Measurements from ENCODE around the gene RFX3. TPM values are rescaled to one million over a fixed set of nuclear protein-coding genes. Genes with fewer than 3 reads are reported as not detected.

Gene RFX3
- total and polyA plus RNA-seq, 2 donors from 2014 or later, result 1.6 to 17.8 TPM

DNA sequence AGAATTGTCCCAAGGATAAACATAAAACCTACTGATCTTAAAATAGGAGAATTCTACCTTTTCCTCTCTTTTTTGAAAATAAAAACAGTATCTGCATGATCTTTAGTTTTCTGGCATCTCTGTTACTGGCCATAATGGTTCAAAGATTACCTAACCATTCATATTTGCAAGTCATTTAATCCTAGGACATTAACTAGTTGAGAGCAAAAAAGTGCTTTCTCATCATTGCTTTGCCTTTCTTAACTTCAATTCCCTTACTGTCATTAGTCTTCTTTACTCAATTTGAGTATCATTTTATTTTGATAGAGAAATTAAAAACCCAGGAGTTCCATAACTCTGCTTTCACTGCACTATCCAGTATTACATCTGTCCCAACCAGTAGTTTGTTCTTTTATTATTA lies 68.6 kb downstream of the RFX3 start:
- TF ChIP-seq, protein P1, sequence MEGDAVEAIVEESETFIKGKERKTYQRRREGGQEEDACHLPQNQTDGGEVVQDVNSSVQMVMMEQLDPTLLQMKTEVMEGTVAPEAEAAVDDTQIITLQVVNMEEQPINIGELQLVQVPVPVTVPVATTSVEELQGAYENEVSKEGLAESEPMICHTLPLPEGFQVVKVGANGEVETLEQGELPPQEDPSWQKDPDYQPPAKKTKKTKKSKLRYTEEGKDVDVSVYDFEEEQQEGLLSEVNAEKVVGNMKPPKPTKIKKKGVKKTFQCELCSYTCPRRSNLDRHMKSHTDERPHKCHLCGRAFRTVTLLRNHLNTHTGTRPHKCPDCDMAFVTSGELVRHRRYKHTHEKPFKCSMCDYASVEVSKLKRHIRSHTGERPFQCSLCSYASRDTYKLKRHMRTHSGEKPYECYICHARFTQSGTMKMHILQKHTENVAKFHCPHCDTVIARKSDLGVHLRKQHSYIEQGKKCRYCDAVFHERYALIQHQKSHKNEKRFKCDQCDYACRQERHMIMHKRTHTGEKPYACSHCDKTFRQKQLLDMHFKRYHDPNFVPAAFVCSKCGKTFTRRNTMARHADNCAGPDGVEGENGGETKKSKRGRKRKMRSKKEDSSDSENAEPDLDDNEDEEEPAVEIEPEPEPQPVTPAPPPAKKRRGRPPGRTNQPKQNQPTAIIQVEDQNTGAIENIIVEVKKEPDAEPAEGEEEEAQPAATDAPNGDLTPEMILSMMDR (IDR thresholded peaks at IDR 0.05; ENCODE audit: borderline replicate concordance, extremely low read depth, insufficient read depth), result no peak
- DNase-seq, result no peak
- FAIRE-seq, result no peak
- intact Hi-C loops (cut with DNase I), result no loop called here
- no peaks in the 10 kb centered on the region for H3K4me1 ChIP-seq (ENCODE audit: control insufficient read depth in 2 of 3, insufficient read depth in 2 of 3, low read depth in 1 of 3, low read length in 3 of 3)
- H3K27me3 ChIP-seq (ENCODE audit: control insufficient read depth, insufficient read depth, low read length), result no peaks in the 10 kb centered on the region
- H3K9ac ChIP-seq (ENCODE audit: low read length in 3 of 3), result no peak overlapping the region
- no peak overlapping the region for H3K27ac ChIP-seq (ENCODE audit: low read depth in 2 of 2, low read length in 2 of 2)
- H3K36me3 ChIP-seq (ENCODE audit: control insufficient read depth in 2 of 3, insufficient read depth in 3 of 3, low read length in 3 of 3), result no peaks in the 10 kb centered on the region
- H3K4me3 ChIP-seq (ENCODE audit: low read length in 3 of 3), result no peak overlapping the region
- H3K9me3 ChIP-seq (ENCODE audit: control insufficient read depth in 2 of 3, insufficient read depth in 1 of 3, low read length in 3 of 3), result no peaks in the 10 kb centered on the region

DNA sequence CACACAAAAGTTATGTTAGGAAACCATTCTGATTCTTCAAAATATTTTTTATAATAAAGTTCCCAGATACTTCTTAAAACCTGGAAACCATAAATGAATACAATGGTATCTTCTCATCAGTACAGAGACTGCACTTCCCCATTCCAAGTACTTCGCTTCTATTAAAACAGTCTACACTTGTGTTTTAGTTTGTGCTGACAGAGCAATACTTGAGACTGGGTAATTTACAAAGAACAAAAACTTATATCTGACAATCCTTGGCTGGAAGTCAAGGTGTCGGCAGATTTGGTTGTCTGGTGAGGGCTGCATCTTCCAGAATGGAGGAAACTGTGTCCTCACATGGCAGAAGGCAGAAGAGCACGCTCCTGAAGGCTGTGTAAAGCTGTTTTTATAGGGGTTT lies 70.1 kb downstream of the RFX3 start:
- Histone ChIP-seq H3K9me3 (ENCODE audit: control insufficient read depth in 2 of 3, insufficient read depth in 1 of 3, low read length in 3 of 3) (no peaks in the 10 kb centered on the region), H3K27me3 (ENCODE audit: control insufficient read depth, insufficient read depth, low read length) (no peaks in the 10 kb centered on the region), H3K27ac (ENCODE audit: low read depth in 2 of 2, low read length in 2 of 2) (no peak overlapping the region), H3K36me3 (ENCODE audit: control insufficient read depth in 2 of 3, insufficient read depth in 3 of 3, low read length in 3 of 3) (no peaks in the 10 kb centered on the region), H3K9ac (ENCODE audit: low read length in 3 of 3) (no peak overlapping the region), H3K4me3 (ENCODE audit: low read length in 3 of 3) (no peak overlapping the region), H3K4me1 (ENCODE audit: control insufficient read depth in 2 of 3, insufficient read depth in 2 of 3, low read depth in 1 of 3, low read length in 3 of 3) (no peaks in the 10 kb centered on the region)
- TF ChIP-seq, protein P1 (IDR thresholded peaks at IDR 0.05; ENCODE audit: borderline replicate concordance, extremely low read depth, insufficient read depth), result no peak
- FAIRE-seq, result no peak
- no peak for DNase-seq
- intact Hi-C loops (cut with DNase I), result no loop called here

DNA sequence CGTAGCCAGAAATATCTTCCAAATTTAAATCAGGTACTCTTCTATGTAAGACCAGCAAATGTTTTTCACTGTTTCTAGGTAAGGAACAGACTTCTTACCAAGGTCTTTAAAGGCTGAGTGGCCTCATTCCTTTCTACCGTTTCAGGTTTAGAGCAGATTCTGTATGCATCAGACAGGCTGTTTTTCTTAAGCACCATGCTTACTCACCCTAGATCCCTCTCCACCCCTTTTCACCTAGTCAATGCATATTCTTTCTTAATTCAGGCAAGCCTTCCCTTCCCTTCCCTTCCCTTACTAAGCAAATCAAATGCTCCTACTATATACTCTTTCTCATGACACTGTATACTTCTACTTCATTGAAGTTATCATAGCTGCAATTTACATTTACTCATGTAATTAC lies 70.7 kb downstream of the RFX3 start:
- H3K4me3 ChIP-seq (ENCODE audit: low read length in 3 of 3), result no peak overlapping the region
- H3K27me3 ChIP-seq (ENCODE audit: control insufficient read depth, insufficient read depth, low read length), result no peaks in the 10 kb centered on the region
- no peaks in the 10 kb centered on the region for H3K4me1 ChIP-seq (ENCODE audit: control insufficient read depth in 2 of 3, insufficient read depth in 2 of 3, low read depth in 1 of 3, low read length in 3 of 3)
- FAIRE-seq (no peak), DNase-seq (no peak)
- H3K27ac ChIP-seq (ENCODE audit: low read depth in 2 of 2, low read length in 2 of 2), result no peak overlapping the region
- no peaks in the 10 kb centered on the region for H3K9me3 ChIP-seq (ENCODE audit: control insufficient read depth in 2 of 3, insufficient read depth in 1 of 3, low read length in 3 of 3)
- intact Hi-C loops (cut with DNase I), result no loop called here
- no peak overlapping the region for H3K9ac ChIP-seq (ENCODE audit: low read length in 3 of 3)
- H3K36me3 ChIP-seq (ENCODE audit: control insufficient read depth in 2 of 3, insufficient read depth in 3 of 3, low read length in 3 of 3), result no peaks in the 10 kb centered on the region
- TF ChIP-seq, protein P1 (IDR thresholded peaks at IDR 0.05; ENCODE audit: borderline replicate concordance, extremely low read depth, insufficient read depth), result no peak

DNA sequence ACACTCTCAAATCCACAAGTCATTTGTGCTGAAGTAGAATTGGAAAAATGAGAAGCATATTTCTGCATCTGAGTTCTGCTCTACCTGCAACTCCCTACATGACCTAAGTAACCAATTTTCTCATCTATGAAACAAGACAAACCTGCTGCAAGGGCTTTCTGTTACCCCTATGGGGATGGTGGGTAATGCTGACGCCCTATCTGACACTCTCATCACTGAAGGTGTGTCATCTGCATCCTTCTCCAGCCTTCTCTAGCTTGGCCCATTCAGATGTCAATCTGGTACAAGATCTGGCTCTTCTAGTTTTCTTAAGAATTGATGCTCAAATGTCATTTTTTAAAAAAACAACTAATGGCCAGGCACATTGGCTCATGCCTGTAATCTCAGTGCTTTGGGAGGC lies 73.8 kb downstream of the RFX3 start:
- no peak overlapping the region for H3K9ac ChIP-seq (ENCODE audit: low read length in 3 of 3)
- H3K27ac ChIP-seq (ENCODE audit: low read depth in 2 of 2, low read length in 2 of 2), result no peak overlapping the region
- intact Hi-C loops (cut with DNase I), result no loop called here
- H3K4me3 ChIP-seq (ENCODE audit: low read length in 3 of 3), result no peak overlapping the region
- no peak for FAIRE-seq
- TF ChIP-seq, protein P1 (IDR thresholded peaks at IDR 0.05; ENCODE audit: borderline replicate concordance, extremely low read depth, insufficient read depth), result no peak
- H3K36me3 ChIP-seq (ENCODE audit: control insufficient read depth in 2 of 3, insufficient read depth in 3 of 3, low read length in 3 of 3), result no peaks in the 10 kb centered on the region
- H3K27me3 ChIP-seq (ENCODE audit: control insufficient read depth, insufficient read depth, low read length), result no peaks in the 10 kb centered on the region
- no peaks in the 10 kb centered on the region for H3K9me3 ChIP-seq (ENCODE audit: control insufficient read depth in 2 of 3, insufficient read depth in 1 of 3, low read length in 3 of 3)
- DNase-seq, result no peak
- H3K4me1 ChIP-seq (ENCODE audit: control insufficient read depth in 2 of 3, insufficient read depth in 2 of 3, low read depth in 1 of 3, low read length in 3 of 3), result no peaks in the 10 kb centered on the region
